Activated CD4-positive, alpha-beta memory T cell treated with anti-CD3 and anti-CD28 coated beads for 36 hours (primary cell): ENCODE results near the gene UQCRH. TPM values are rescaled to one million over a fixed set of nuclear protein-coding genes. Genes with fewer than 3 reads are reported as not detected.

Experiments used
- CTCF ChIA-PET: fragments of 350-600 bp; sonication (Branson Sonifier 250); formaldehyde crosslinking; loops from one replicate; lab custom pipeline; 2021; ENCODE audit warnings: antibody characterized with exemption, inconsistent platforms; lab: Charles Lee
- POLR2A ChIA-PET: fragments of 350-600 bp; sonication (Branson Sonifier 250); formaldehyde crosslinking; loops from one replicate; lab custom pipeline; 2021; ENCODE audit warnings: antibody characterized with exemption; lab: Charles Lee
- DNase-seq: peaks from one replicate; pipeline ENCODE4 v3.0.0-alpha.2; 2020
- H3K27ac Mint-ChIP-seq: one replicate; pipeline ENCODE4 v1.8.0; 2021; ENCODE audit warnings: mixed read lengths
- H3K27me3 Mint-ChIP-seq: one replicate; pipeline ENCODE4 v1.8.0; 2021; ENCODE audit warnings: mixed read lengths
- H3K36me3 Mint-ChIP-seq: one replicate; pipeline ENCODE4 v1.8.0; 2021; ENCODE audit warnings: mixed read lengths
- H3K4me1 Mint-ChIP-seq: one replicate; pipeline ENCODE4 v1.8.0; 2021; ENCODE audit warnings: low read depth, mixed read lengths
- H3K4me3 Mint-ChIP-seq: one replicate; pipeline ENCODE4 v1.8.0; 2021; ENCODE audit warnings: mild to moderate bottlenecking, mixed read lengths
- H3K9me3 Mint-ChIP-seq: one replicate; pipeline ENCODE4 v1.8.0; 2021; ENCODE audit warnings: mixed read lengths
- intact Hi-C: fragments of 100-400 bp; cut with micrococcal nuclease; formaldehyde crosslinking; loops from one replicate; pipeline ENCODE4 v1.15.1; 2023
- total RNA-seq, 2 experiments: library from RNA; stranded (reverse); gene quantifications; one replicate each; pipeline ENCODE4 v1.2.3, GENCODE V29; 2021

The UQCRH gene
- total RNA-seq, 2 experiments from 2014 or later: 351 to 353 TPM

GRCh38 chr1:46281021-46281420, 22.5 kb upstream of the UQCRH start:
- H3K27ac Mint-ChIP-seq: no peak overlapping the region
- CTCF ChIA-PET: interaction anchor here (1.5 kb wide), 1 partner anchor 67 kb away, joined by 4 read pairs; no protein-coding TSS in a partner anchor
- peaks cover 47% of the 10 kb centered on the region for H3K36me3 Mint-ChIP-seq
- H3K4me1 Mint-ChIP-seq: peaks cover 3% of the 10 kb centered on the region
- H3K27me3 Mint-ChIP-seq: no peaks in the 10 kb centered on the region
- POLR2A ChIA-PET: interaction anchor here (0.9 to 1.7 kb wide), 2 partner anchors 8 to 10 kb away, joined by 3 read pairs; no protein-coding TSS in a partner anchor
- DNase-seq: no peak
- no peaks in the 10 kb centered on the region for H3K9me3 Mint-ChIP-seq
- intact Hi-C loops: no loop called here
- H3K4me3 Mint-ChIP-seq: no peak overlapping the region

GRCh38 chr1:46284058-46284457, 19.4 kb upstream of the UQCRH start:
- Mint-ChIP-seq H3K4me3 (no peak overlapping the region), H3K27ac (no peak overlapping the region), H3K4me1 (peaks cover 7% of the 10 kb centered on the region), H3K27me3 (no peaks in the 10 kb centered on the region), H3K9me3 (no peaks in the 10 kb centered on the region), H3K36me3 (peaks cover 34% of the 10 kb centered on the region)
- ChIA-PET POLR2A (interaction anchor here (1.2 to 1.6 kb wide), 2 partner anchors 10 to 21 kb away, joined by 3 to 6 read pairs; no protein-coding TSS in a partner anchor), CTCF (interaction anchor here (1.2 to 1.8 kb wide), 3 partner anchors 19 to 63 kb away, joined by 3 to 6 read pairs (median 3); partner anchors contain the start of gene LRRC41)
- no peak for DNase-seq
- intact Hi-C loops: no loop called here

- intact Hi-C loops: no loop called here
- Mint-ChIP-seq H3K36me3 (peaks cover 33% of the 10 kb centered on the region), H3K9me3 (no peaks in the 10 kb centered on the region), H3K4me1 (peaks cover 9% of the 10 kb centered on the region), H3K4me3 (no peak overlapping the region), H3K27me3 (no peaks in the 10 kb centered on the region), H3K27ac (no peak overlapping the region)
- ChIA-PET POLR2A (interaction anchor here (0.9 to 1.7 kb wide), 5 partner anchors 8 to 63 kb away, joined by 3 to 7 read pairs (median 6); partner anchors contain the start of genes LRRC41 and UQCRH), CTCF (interaction anchor here (1.0 to 1.8 kb wide), 4 partner anchors 10 to 62 kb away, joined by 3 to 6 read pairs (median 3); partner anchors contain the start of gene LRRC41)
- DNase-seq: no peak
Observed at GRCh38 chr1:46284597-46285564, 18.6 kb upstream of the UQCRH start.

GRCh38 chr1:46285730-46286477, 17.6 kb upstream of the UQCRH start:
- H3K9me3 Mint-ChIP-seq: no peaks in the 10 kb centered on the region
- DNase-seq: peak; percentile 67
- ChIA-PET CTCF (interaction anchor here (1.0 to 1.8 kb wide), 3 partner anchors 9 to 61 kb away, joined by 3 to 6 read pairs (median 3); partner anchors contain the start of genes LRRC41 and UQCRH), POLR2A (interaction anchor here (0.6 to 1.7 kb wide), 5 partner anchors 9 to 62 kb away, joined by 3 to 7 read pairs (median 6); partner anchors contain the start of genes LRRC41 and UQCRH)
- peaks cover 31% of the 10 kb centered on the region for H3K36me3 Mint-ChIP-seq
- no peak overlapping the region for H3K4me3 Mint-ChIP-seq
- intact Hi-C loops: loop anchor here (1.0 kb wide), 1 partner anchor 62 kb away; no protein-coding TSS in a partner anchor
- peaks cover 9% of the 10 kb centered on the region for H3K4me1 Mint-ChIP-seq
- no peaks in the 10 kb centered on the region for H3K27me3 Mint-ChIP-seq
- H3K27ac Mint-ChIP-seq: peak overlapping the region; percentile 59

GRCh38 chr1:46288485-46289133, 14.9 kb upstream of the UQCRH start:
- Mint-ChIP-seq H3K27me3 (no peaks in the 10 kb centered on the region), H3K27ac (peak overlapping the region; percentile 35), H3K4me3 (no peak overlapping the region), H3K36me3 (peaks cover 15% of the 10 kb centered on the region), H3K4me1 (peaks cover 9% of the 10 kb centered on the region), H3K9me3 (no peaks in the 10 kb centered on the region)
- ChIA-PET POLR2A (no interaction called here), CTCF (no interaction called here)
- DNase-seq: no peak
- intact Hi-C loops: no loop called here

GRCh38 chr1:46289134-46289494, 14.4 kb upstream of the UQCRH start:
- H3K4me3 Mint-ChIP-seq: no peak overlapping the region
- no peaks in the 10 kb centered on the region for H3K9me3 Mint-ChIP-seq
- no peak for DNase-seq
- intact Hi-C loops: no loop called here
- H3K27ac Mint-ChIP-seq: peak overlapping the region; percentile 35
- CTCF ChIA-PET: no interaction called here
- POLR2A ChIA-PET: no interaction called here
- peaks cover 13% of the 10 kb centered on the region for H3K36me3 Mint-ChIP-seq
- no peaks in the 10 kb centered on the region for H3K27me3 Mint-ChIP-seq
- peaks cover 9% of the 10 kb centered on the region for H3K4me1 Mint-ChIP-seq

- ChIA-PET POLR2A (interaction anchor here (1.1 kb wide), 1 partner anchor 10 kb away, joined by 3 read pairs; no protein-coding TSS in a partner anchor), CTCF (no interaction called here)
- intact Hi-C loops: no loop called here
- DNase-seq: no peak
- Mint-ChIP-seq H3K9me3 (no peaks in the 10 kb centered on the region), H3K4me1 (peaks cover 9% of the 10 kb centered on the region), H3K36me3 (peaks cover 12% of the 10 kb centered on the region), H3K27ac (peak overlapping the region; percentile 25), H3K27me3 (no peaks in the 10 kb centered on the region), H3K4me3 (no peak overlapping the region)
Observed at GRCh38 chr1:46289976-46290375, 13.5 kb upstream of the UQCRH start.

- no peak overlapping the region for H3K4me3 Mint-ChIP-seq
- H3K36me3 Mint-ChIP-seq: peaks cover 27% of the 10 kb centered on the region
- CTCF ChIA-PET: interaction anchor here (1.2 to 1.4 kb wide), 2 partner anchors 10 to 45 kb away, joined by 3 read pairs; partner anchors contain the start of gene NSUN4
- H3K9me3 Mint-ChIP-seq: no peaks in the 10 kb centered on the region
- H3K27me3 Mint-ChIP-seq: no peaks in the 10 kb centered on the region
- intact Hi-C loops: no loop called here
- peaks cover under 1% of the 10 kb centered on the region for H3K4me1 Mint-ChIP-seq
- no peak for DNase-seq
- POLR2A ChIA-PET: no interaction called here
- H3K27ac Mint-ChIP-seq: no peak overlapping the region
Observed at GRCh38 chr1:46295306-46295705, 8.2 kb upstream of the UQCRH start.

- peaks cover 30% of the 10 kb centered on the region for H3K36me3 Mint-ChIP-seq
- H3K27me3 Mint-ChIP-seq: no peaks in the 10 kb centered on the region
- no peak overlapping the region for H3K4me3 Mint-ChIP-seq
- ChIA-PET POLR2A (no interaction called here), CTCF (interaction anchor here (1.2 kb wide), 1 partner anchor 50 kb away, joined by 4 read pairs; no protein-coding TSS in a partner anchor)
- peaks cover 14% of the 10 kb centered on the region for H3K4me1 Mint-ChIP-seq
- H3K27ac Mint-ChIP-seq: no peak overlapping the region
- DNase-seq: no peak
- no peaks in the 10 kb centered on the region for H3K9me3 Mint-ChIP-seq
- intact Hi-C loops: no loop called here
Observed at GRCh38 chr1:46298387-46298786, 5.1 kb upstream of the UQCRH start.

- Mint-ChIP-seq H3K4me1 (peaks cover 25% of the 10 kb centered on the region), H3K9me3 (no peaks in the 10 kb centered on the region), H3K27ac (peak overlapping the region; percentile 94), H3K27me3 (no peaks in the 10 kb centered on the region), H3K4me3 (peak overlapping the region; percentile 98), H3K36me3 (peaks cover 26% of the 10 kb centered on the region)
- ChIA-PET CTCF (interaction anchor here (1.5 kb wide), 1 partner anchor 56 kb away, joined by 4 read pairs; no protein-coding TSS in a partner anchor), POLR2A (interaction anchor here (0.5 to 1.1 kb wide), 3 partner anchors 10 to 18 kb away, joined by 3 to 4 read pairs (median 3); no protein-coding TSS in a partner anchor)
- intact Hi-C loops: loop anchor here (10.0 kb wide), 1 partner anchor 616 kb away; the partner anchor contains the start of genes GPBP1L1 and TMEM69
- no peak for DNase-seq
Observed at GRCh38 chr1:46300673-46301405, 2.7 kb upstream of the UQCRH start.
